Caco-2 (cell line): ENCODE measurements around the gene CLEC1A. TPM values are rescaled to one million over a fixed set of nuclear protein-coding genes. Genes with fewer than 3 reads are reported as not detected.

Experiments used
- BruUV-seq: library from RNA; stranded (reverse); fragments of 400-500 nt; replicated peaks from 2 replicates; lab custom pipeline; 2021; lab: Mats Ljungman, UMichigan
- CTCF ChIA-PET: fragments of 300-600 bp; sonication (Branson Sonifier 250); formaldehyde crosslinking; loops from one replicate; lab custom pipeline; 2022; ENCODE audit warnings: antibody characterized with exemption; lab: Charles Lee
- POLR2A ChIA-PET: fragments of 300-600 bp; sonication (Branson Sonifier 250); formaldehyde crosslinking; loops from one replicate; lab custom pipeline; 2022; ENCODE audit warnings: antibody characterized with exemption; lab: Charles Lee
- DNase-seq, 2 experiments: peaks; one replicate each; pipeline versions ENCODE4 v3.0.0 to v3.0.0-alpha.2; 2020 to 2022
- H3K27me3 ChIP-seq: replicated peaks from 2 replicates; pipeline ENCODE4 v1.6.0; 2011; ENCODE audit warnings: low read length; ENCODE audit not compliant: control insufficient read depth, insufficient read depth
- H3K36me3 ChIP-seq: 2 replicates; pipeline ENCODE4 v1.5.1; 2011; ENCODE audit warnings: low read length; ENCODE audit not compliant: control insufficient read depth, insufficient read depth
- H3K4me1 ChIP-seq: fragments of 250-450 bp; sonication (Bioruptor Pico); 2 replicates; pipeline ENCODE4 v1.5.1; 2020; ENCODE audit warnings: mild to moderate bottlenecking
- H3K4me3 ChIP-seq: 2 replicates; pipeline ENCODE4 v1.5.1; 2011; ENCODE audit warnings: low read depth, mild to moderate bottlenecking, control low read depth, low read length
- H3K9me3 ChIP-seq: fragments of 250-450 bp; sonication (Bioruptor Pico); 2 replicates; pipeline ENCODE4 v1.5.1; 2020; ENCODE audit warnings: mild to moderate bottlenecking, moderate library complexity
- H3K27ac Mint-ChIP-seq: one replicate; pipeline ENCODE4 v1.8.0; 2022; ENCODE audit warnings: mixed read lengths; ENCODE audit not compliant: unreplicated experiment
- H3K27me3 Mint-ChIP-seq: one replicate; pipeline ENCODE4 v1.8.0; 2022; ENCODE audit warnings: mixed read lengths; ENCODE audit not compliant: insufficient read depth, unreplicated experiment
- H3K36me3 Mint-ChIP-seq: one replicate; pipeline ENCODE4 v1.8.0; 2022; ENCODE audit warnings: mild to moderate bottlenecking, mixed read lengths; ENCODE audit not compliant: insufficient read depth, unreplicated experiment
- H3K4me1 Mint-ChIP-seq: one replicate; pipeline ENCODE4 v1.8.0; 2022; ENCODE audit warnings: low read depth, mixed read lengths; ENCODE audit not compliant: unreplicated experiment
- H3K4me3 Mint-ChIP-seq: one replicate; pipeline ENCODE4 v1.8.0; 2022; ENCODE audit warnings: mild to moderate bottlenecking, moderate library complexity, mixed read lengths; ENCODE audit not compliant: unreplicated experiment
- H3K9me3 Mint-ChIP-seq: one replicate; pipeline ENCODE4 v1.8.0; 2022; ENCODE audit warnings: mixed read lengths; ENCODE audit not compliant: unreplicated experiment
- intact Hi-C: fragments of 100-400 bp; cut with micrococcal nuclease; formaldehyde crosslinking; loops from one replicate; pipeline ENCODE4 v1.10.0; 2022; ENCODE audit not compliant: unreplicated experiment
- total RNA-seq: library from RNA; stranded (reverse); gene quantifications from 2 replicates; pipeline ENCODE4 v1.2.3, GENCODE V29; 2022
- TF ChIP-seq, protein P1 (sequence below), 2 experiments: fragments of 200-600 bp in 1 of 2; IDR thresholded peaks; 1 replicate in 1 of 2; 2 replicates in 1 of 2; pipeline versions ENCODE4 v1.5.1 to v1.8.0; 2011 to 2022; ENCODE audit warnings: antibody characterized with exemption in 1 of 2, control low read depth in 1 of 2, inconsistent platforms in 1 of 2, low read depth in 1 of 2, low read length in 1 of 2, mild to moderate bottlenecking in 1 of 2, moderate library complexity in 1 of 2; ENCODE audit not compliant: insufficient read depth in 1 of 2, severe bottlenecking in 1 of 2, unreplicated experiment in 1 of 2

Gene CLEC1A
- total RNA-seq, 1 experiment from 2014 or later, result not detected

DNA sequence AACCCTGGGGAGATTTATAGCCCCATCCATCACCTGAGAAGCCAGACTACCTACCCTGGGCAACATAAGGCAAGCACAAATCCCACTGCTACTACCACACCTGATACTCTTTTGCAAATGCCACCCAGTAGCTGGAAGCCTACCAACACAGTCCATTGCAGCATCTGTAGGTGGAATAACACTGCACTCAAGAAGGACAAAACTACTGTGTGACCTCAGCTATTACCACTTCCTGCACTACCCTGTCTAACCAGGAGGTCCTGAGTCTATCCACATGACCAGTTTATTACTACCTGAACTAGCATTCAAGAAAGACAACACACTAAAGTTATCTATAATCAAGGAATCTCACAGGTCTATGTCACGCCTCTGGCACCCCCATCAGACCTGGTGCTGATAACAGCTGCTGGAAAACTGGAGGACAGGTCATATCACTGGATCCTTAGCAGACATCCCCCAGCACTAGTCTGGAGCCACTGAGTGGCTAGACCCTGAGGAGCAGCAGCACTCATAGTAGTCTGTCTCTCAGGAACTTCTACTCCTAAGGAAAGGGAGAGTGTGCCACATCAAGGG is 2.9 kb upstream of the CLEC1A start:
- H3K4me1 ChIP-seq, result no peaks in the 10 kb centered on the region
- Mint-ChIP-seq H3K4me1 (no peaks in the 10 kb centered on the region), H3K9me3 (peaks cover 11% of the 10 kb centered on the region), H3K27ac (no peak overlapping the region), H3K4me3 (no peak overlapping the region), H3K36me3 (no peaks in the 10 kb centered on the region), H3K27me3 (peaks cover 8% of the 10 kb centered on the region)
- no peaks in the 10 kb centered on the region for H3K27me3 ChIP-seq
- H3K4me3 ChIP-seq, result no peak overlapping the region
- no peak for DNase-seq
- BruUV-seq, result no TSS peak
- H3K36me3 ChIP-seq, result no peaks in the 10 kb centered on the region
- POLR2A ChIA-PET, result no interaction called here
- TF ChIP-seq, protein P1, sequence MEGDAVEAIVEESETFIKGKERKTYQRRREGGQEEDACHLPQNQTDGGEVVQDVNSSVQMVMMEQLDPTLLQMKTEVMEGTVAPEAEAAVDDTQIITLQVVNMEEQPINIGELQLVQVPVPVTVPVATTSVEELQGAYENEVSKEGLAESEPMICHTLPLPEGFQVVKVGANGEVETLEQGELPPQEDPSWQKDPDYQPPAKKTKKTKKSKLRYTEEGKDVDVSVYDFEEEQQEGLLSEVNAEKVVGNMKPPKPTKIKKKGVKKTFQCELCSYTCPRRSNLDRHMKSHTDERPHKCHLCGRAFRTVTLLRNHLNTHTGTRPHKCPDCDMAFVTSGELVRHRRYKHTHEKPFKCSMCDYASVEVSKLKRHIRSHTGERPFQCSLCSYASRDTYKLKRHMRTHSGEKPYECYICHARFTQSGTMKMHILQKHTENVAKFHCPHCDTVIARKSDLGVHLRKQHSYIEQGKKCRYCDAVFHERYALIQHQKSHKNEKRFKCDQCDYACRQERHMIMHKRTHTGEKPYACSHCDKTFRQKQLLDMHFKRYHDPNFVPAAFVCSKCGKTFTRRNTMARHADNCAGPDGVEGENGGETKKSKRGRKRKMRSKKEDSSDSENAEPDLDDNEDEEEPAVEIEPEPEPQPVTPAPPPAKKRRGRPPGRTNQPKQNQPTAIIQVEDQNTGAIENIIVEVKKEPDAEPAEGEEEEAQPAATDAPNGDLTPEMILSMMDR (IDR thresholded peaks at IDR 0.05; ENCODE audit: insufficient read depth in 1 of 2, low read depth in 1 of 2, low read length in 1 of 2, severe bottlenecking in 1 of 2, unreplicated experiment in 1 of 2), result no peak
- intact Hi-C loops, result no loop called here
- CTCF ChIA-PET, result interaction anchor here (0.5 to 1.0 kb wide), 2 partner anchors 92 to 242 kb away, joined by 3 read pairs; no protein-coding TSS in a partner anchor
- H3K9me3 ChIP-seq, result no peaks in the 10 kb centered on the region

DNA sequence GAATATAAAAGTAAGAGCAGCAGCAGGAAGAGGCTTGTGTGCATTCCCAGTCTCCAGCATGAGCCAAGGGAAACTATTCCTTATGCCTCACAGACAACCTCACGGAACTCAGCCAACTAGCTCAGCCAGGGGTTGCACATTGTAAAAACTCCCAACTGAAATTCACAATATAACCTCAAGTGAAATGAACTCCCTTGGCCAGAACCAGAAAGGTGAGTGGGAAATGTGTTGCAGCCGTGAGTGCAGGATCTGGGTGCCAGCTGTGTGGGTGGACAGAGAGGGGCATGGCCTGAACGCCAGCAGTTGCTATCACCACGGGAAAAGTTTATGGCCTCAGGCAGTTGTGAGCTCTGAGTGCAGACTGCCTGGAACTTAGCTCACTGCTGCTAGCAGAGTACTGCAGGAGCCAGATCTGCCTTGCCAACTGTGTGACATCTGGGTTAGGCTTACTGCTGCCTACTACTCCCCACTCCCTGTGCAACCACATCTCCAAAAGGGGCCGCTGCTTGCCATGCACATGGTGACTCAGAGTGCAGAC is 2.3 kb upstream of the CLEC1A start:
- H3K4me1 ChIP-seq, result no peaks in the 10 kb centered on the region
- no peak overlapping the region for H3K27ac Mint-ChIP-seq

DNA sequence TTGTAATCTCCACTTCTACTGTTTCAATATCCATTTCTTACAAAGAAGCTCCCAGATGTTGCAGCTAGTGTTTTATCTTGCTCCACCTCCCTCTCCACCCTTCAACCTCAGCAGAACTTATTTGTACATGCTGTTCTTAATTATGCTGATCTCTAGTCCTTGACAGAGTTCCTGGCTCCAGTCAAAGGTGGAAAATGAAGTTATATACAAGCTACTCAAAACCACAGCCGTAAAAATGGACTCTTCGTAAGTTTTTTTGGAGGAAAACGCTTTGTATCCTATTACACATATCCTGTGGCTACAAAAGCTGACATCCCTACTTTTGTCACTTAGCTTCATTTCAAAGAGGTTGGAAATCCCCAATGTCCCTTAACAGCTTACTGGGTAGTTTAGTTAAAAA is 1.3 kb downstream of the CLEC1A start:
- no peaks in the 10 kb centered on the region for H3K36me3 ChIP-seq
- no peaks in the 10 kb centered on the region for H3K4me1 Mint-ChIP-seq
- H3K9me3 ChIP-seq, result no peaks in the 10 kb centered on the region
- ChIA-PET POLR2A (no interaction called here), CTCF (interaction anchor here (1.1 kb wide), 1 partner anchor 87 kb away, joined by 3 read pairs; the partner anchor contains the start of gene CLEC12B)
- H3K36me3 Mint-ChIP-seq, result no peaks in the 10 kb centered on the region
- no peak overlapping the region for H3K4me3 Mint-ChIP-seq
- no peak for DNase-seq
- no peaks in the 10 kb centered on the region for H3K4me1 ChIP-seq
- intact Hi-C loops, result no loop called here
- no peak overlapping the region for H3K4me3 ChIP-seq
- peaks cover 3% of the 10 kb centered on the region for H3K27me3 Mint-ChIP-seq
- no peak overlapping the region for H3K27ac Mint-ChIP-seq
- no peaks in the 10 kb centered on the region for H3K9me3 Mint-ChIP-seq
- TF ChIP-seq, protein P1 (IDR thresholded peaks at IDR 0.05; ENCODE audit: insufficient read depth in 1 of 2, low read depth in 1 of 2, low read length in 1 of 2, severe bottlenecking in 1 of 2, unreplicated experiment in 1 of 2), result no peak
- no peaks in the 10 kb centered on the region for H3K27me3 ChIP-seq
- BruUV-seq, result no TSS peak

More for the DNA sequence above, 2.3 kb upstream of the CLEC1A start:
- TF ChIP-seq, protein P1 (IDR thresholded peaks at IDR 0.05; ENCODE audit: insufficient read depth in 1 of 2, low read depth in 1 of 2, low read length in 1 of 2, severe bottlenecking in 1 of 2, unreplicated experiment in 1 of 2), result no peak
- CTCF ChIA-PET, result interaction anchor here (1.0 kb wide), 1 partner anchor 91 kb away, joined by 3 read pairs; no protein-coding TSS in a partner anchor
- H3K27me3 ChIP-seq, result no peaks in the 10 kb centered on the region
- DNase-seq, result no peak
- H3K36me3 Mint-ChIP-seq, result no peaks in the 10 kb centered on the region
- H3K9me3 Mint-ChIP-seq, result peaks cover 11% of the 10 kb centered on the region
- intact Hi-C loops, result no loop called here
- no peak overlapping the region for H3K4me3 Mint-ChIP-seq
- BruUV-seq, result no TSS peak
- no peaks in the 10 kb centered on the region for H3K36me3 ChIP-seq
- no peaks in the 10 kb centered on the region for H3K9me3 ChIP-seq
- H3K4me1 Mint-ChIP-seq, result no peaks in the 10 kb centered on the region
- H3K27me3 Mint-ChIP-seq, result peaks cover 8% of the 10 kb centered on the region
- POLR2A ChIA-PET, result no interaction called here
- no peak overlapping the region for H3K4me3 ChIP-seq
